Measurements from ENCODE around the gene TTC23.
"Not testable (repeated sequence)": the region's sequence is repeated elsewhere in the genome, so short reads cannot be mapped to it uniquely, and the experiment has no call there.

TTC23 gene

DNA sequence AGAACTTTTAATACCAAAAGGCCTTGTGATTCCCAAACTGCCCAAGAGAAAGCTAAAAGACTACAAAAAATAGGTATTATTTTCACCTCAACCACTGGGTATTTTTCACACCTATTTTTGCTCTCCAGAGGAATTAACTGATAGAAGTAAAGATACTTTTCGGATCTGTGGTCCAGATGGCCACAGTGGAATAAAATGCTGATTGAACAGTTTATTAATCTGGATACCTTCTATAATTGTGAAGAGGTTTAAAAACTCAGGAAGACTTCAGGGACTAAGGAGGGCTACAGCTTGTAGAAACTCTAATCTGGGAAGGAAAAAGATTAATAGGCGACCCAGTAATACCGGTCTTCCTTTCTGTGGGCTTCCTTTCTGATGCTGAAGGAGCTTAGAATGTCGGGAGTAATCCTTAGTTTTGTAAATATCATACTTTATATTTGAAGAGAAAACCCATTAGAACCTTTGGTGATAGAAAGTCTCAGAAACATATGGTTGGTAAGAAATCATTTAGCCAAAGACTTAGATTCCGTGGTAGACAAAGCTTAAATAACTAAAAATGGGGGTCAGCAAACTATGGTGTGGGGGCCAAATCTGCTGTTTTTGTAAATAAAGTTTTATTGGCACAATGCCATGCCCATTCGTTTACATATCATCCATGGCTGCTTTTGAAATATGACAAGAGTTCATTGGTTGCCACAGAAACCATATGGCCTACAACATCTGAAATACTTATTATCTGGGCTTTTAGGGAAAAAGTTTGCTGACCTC lies 47.8 kb downstream of the TTC23 start:
- DNase-seq (ENCODE audit: extremely low read depth in 1 of 2, low read depth in 1 of 2), result no peak

DNA sequence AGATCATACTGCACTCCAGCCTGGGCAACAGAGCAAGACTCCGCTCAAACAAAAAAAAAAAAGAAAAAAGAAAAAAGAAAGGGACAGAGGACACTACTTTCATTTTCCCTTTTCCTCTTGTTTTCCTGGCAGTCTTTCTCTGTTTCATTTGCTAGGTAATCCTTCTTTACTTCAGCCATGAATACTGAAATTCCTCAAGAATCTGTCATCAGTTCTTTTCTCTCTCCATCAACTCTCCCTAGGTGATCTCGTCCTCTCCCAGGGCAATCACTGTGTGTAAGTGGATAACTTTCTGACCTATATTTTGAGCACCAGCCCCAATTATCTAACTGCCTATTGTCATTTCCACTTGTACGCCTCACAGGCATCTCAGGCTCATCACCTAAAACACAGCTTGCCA lies 51.5 kb downstream of the TTC23 start:
- no peak for DNase-seq (ENCODE audit: extremely low read depth in 1 of 2, low read depth in 1 of 2)

DNA sequence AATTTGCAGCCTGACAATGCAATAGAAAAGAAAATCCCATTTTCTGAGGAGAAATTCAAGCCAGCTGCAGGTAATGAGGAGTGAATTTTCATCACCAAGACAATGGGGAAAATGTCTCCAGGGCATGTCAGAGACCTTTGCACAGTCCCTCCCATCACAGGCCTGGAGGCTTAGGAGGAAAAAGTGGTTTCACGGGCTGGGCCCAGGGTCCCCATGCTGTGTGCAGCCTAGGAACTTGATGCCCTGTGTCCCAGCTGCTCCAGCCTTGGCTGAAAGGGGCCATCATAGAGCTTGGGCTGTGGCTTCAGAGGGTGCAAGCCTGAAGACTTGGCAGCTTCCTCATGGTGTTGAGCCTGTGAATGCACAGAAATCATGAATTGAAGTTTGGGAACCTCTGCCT lies 57.2 kb downstream of the TTC23 start:
- not testable (repeated sequence) for DNase-seq (ENCODE audit: extremely low read depth in 1 of 2, low read depth in 1 of 2)

DNA sequence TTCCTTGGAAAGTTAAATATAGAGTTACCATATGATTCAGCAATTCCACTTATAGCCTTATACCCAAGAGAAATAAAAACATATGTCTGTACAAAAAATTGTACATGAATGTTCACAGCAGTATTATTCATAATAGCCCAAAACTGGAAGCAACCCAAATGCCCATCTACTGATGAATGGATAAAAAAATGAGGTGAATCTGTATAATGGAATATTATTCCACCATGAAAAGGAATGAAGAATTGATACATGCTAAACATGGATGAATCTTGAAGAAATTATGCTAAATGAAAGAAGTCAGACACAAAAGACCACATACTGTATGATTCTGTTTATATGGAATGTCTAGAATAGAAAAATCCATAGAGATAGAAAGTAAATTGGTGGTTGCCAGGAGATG lies 61.4 kb downstream of the TTC23 start:
- DNase-seq (ENCODE audit: extremely low read depth in 1 of 2, low read depth in 1 of 2), result no peak

DNA sequence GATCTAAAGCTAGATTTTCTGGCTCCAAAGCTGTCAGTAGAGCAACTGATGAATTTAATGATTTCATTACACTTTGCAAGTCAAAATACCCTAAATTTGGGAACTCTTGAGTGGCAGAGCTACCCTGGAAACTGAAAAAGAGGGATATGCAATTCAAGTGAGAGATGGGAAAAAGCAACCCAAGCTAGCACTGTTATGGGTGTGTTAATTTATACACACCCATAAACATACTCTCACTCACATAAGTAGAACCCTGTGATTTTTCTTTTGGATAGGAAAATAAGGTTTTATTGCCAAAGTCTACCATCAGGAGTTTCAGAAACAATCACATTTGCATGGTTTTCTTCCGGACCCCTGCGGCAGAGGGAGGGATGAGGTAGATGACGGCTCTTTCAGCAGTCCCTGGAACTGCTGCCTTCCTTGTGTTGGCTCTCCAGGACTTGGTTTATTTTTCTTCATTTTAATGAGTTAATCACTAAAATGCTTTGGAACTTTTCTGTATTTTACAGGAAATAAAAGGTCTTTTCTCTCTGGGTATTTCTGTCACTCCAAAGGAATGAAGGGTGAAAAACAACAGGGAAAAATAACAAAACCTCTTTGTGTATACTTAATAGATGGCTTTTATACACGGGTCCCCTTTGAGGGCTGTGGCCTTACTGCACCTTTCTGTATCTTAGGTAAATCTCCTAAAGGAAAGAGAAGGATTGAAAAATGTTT lies 63.8 kb downstream of the TTC23 start:
- no peak for DNase-seq (ENCODE audit: extremely low read depth in 1 of 2, low read depth in 1 of 2)

DNA sequence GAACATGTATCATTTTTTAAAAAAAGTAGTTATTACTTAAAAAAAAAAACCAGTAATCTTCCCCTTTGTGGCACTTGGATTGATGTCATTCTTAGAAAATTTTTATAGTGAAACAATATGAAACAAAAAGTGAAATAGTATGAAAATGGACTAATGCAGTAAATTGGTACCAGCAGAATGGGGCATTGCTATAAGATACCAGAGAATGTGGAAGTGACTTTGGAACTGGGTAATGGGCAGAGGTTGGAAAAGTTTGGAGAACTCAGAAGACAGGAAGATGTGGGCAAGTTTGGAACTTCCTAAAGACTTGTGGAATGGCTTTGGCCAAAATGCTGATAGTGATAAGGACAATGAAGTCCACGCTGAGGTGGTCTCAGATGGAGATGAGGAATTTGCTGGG lies 66.6 kb downstream of the TTC23 start:
- DNase-seq (ENCODE audit: extremely low read depth in 1 of 2, low read depth in 1 of 2), result no peak

DNA sequence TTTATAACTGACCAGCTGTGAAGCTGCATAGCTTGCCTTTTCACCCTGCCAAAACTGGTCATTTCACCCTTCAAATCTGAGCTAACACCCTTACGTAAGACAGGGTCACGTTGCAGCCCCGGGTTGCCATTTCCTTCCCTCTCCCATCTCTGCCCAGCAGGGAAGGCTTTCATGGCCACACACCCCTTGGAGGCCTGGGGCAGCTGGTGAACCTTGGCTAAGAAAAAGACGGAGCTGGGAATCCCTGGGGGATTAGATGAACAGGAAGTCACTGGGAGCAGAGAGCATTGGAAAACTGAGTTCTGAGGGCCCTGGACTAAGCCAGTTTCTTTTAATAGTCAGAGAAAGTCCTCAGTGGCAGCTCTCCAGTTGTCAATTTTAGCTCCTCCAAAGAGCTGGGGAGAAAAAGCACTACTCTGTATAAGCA lies 67.8 kb downstream of the TTC23 start:
- no peak for DNase-seq (ENCODE audit: extremely low read depth in 1 of 2, low read depth in 1 of 2)

DNA sequence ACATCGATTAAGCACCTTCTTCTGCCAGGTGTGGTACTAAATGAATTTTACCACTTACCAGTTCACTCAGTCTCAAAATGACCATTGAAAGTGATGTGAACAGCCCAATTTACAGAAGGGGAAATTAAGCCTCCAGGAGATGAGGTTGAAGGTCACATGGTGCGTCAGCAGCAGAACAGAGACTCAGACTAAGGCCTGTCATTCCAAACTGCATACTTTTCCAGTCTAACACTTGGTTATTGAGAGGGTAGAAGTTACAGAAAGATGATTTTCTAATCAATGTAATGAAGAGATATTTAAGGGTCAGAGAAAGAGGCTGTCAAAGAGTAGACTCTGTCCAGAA lies 68.4 kb downstream of the TTC23 start:
- no peak for DNase-seq (ENCODE audit: extremely low read depth in 1 of 2, low read depth in 1 of 2)

DNA sequence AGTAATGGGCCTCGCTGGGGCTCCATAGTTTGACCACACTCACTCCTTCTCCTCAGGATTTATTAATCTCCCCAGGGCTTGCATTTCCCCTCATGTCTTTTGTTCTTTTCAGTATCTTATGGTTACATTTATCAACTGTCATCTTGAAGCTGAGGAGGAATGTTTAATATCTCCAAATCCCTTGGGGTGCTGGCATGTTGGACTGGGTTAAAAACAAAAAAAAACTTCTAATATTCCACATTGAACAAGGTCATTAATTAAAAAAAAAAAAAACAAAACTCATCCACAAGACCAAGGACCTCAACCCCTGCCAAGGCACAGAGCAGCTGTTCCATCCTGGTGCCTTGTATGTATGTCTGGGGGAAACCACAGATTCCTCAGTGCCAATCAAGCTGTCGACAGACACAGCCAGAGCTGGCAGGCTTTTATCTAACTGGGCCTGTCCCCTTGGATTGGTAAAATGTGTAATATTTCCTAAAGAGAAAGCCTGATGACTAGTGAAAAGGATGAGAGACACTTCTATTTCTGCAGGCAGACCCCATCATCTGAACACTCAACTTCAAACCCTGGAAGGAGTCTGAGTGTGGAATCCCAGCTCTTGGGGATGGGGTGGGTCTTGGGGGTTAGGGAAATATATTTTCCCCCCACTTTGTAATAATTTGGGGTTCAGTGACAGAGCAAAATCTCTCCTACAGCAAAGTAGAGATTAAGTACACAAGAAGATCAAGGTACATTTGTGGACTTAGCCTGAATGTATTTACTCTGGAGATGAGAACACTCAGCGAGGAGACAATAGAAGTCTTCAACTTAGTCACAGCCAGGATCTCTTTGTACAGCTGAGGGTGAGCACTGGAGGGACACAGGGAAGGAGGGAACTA lies 69.1 kb downstream of the TTC23 start:
- no peak for DNase-seq (ENCODE audit: extremely low read depth in 1 of 2, low read depth in 1 of 2)

DNA sequence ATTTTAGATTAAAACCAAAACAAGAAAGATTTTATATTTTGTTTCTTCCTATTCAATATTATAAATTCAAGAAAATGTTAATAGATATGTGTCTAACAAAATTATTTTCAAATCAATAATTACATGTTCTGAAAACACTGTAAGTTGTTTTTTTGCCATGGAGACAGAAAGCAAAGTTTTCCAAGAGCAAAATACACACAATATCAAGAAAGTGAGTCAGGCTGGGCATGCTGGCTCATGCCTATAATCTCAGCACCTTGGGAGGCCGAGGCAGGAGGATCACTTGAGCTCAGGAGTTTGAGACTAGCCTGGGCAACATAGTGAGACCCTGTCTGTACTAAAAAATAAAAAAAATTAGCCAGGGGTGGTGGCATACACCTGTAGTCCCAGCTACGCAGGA lies 71.7 kb downstream of the TTC23 start:
- no peak for DNase-seq (ENCODE audit: extremely low read depth in 1 of 2, low read depth in 1 of 2)

DNA sequence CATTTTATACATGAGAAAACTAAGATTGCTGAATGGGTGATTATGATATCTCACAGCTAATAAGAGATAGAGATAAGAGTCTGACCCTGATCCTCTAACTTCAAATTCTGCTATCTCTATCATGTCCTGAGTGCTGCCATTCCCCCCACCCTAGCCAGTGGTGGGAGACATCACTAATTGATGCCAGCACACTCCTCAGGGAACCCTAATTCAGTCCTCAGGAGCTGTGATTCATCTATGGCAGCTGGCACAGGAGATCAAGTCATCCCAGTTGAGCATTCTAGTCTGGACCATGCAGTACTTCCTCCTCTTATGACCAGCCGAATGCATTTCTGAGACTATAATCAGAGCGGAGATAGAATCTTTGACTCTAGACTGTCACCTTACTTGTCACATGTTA lies 72.6 kb downstream of the TTC23 start:
- no peak for DNase-seq (ENCODE audit: extremely low read depth in 1 of 2, low read depth in 1 of 2)

DNA sequence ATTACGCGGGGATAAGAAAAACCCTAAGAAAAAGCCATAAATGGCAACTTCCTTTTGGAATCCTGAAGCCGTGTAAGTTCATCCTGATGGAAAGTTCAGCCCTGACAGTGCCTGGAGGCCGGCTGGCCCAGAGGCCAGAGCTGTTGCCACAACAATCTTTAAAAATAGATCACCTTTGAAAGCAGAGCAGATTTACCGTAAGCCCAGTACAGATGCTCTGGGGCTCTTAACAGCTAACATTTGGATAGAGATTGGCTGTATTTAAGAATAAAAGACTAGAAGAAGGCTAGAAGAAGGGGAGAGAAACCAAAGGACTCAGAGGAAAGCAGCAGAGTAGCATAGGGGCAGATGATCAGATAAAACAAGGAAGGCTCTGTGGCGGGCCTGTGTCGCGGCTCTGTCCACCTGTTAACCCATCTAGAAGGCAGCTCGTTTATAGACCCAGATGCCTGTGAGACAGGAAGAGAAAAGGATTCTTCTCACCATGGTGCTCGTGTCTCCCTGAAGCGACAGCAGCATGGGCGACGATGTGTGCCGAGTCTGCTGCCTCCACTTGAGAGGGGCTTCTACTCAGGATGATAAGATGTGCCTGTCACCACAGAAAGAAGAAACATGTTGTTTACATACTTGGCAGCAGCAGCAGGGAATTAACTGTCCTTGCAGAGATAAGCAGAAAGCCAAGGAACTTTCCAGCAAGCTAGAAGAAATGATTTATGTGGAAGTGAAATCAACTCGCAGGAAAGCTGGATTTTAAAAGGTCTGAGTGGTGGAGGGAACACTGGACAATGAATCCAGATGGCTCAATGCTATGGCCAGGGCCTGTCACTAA lies 74.6 kb downstream of the TTC23 start:
- no peak for DNase-seq (ENCODE audit: extremely low read depth in 1 of 2, low read depth in 1 of 2)

DNA sequence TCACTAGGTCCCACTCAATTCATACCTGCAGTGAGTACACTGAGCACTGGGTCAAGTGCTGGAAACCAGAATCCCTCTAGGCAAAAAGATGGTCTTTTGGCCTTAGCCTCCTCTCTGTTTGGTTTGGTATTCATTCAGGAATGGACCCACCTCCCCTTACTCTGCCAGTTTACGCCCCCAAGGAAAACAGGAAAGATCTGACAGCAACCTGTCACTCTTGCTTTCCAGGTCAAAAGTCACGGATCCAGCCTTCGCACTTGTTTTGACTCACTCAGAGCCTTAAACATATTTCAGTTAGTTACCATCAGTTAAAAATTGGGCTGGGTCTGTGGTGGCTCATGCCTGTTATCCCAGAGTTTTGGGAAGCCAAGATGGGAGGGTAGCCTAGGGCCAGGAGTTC lies 76.4 kb downstream of the TTC23 start:
- no peak for DNase-seq (ENCODE audit: extremely low read depth in 1 of 2, low read depth in 1 of 2)

DNA sequence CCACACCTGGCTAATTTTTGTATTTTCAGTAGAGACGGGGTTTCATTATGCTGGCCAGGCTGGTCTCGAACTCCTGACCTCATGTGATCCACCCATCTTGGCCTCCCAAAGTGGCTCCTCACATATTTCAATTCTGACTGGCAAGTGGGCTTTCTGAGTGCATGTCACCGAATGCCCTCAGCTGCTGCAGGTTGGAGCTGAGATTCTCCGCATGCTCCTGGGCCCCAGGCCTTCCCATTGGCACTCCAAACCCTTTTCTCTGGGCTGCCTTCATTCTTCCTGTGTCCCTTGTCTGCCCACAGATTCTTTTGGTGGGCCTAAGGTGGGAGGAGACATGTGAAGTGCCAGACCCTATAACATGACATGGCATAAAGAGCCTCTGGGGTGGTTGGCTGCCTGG lies 77.2 kb downstream of the TTC23 start:
- no peak for DNase-seq (ENCODE audit: extremely low read depth in 1 of 2, low read depth in 1 of 2)

DNA sequence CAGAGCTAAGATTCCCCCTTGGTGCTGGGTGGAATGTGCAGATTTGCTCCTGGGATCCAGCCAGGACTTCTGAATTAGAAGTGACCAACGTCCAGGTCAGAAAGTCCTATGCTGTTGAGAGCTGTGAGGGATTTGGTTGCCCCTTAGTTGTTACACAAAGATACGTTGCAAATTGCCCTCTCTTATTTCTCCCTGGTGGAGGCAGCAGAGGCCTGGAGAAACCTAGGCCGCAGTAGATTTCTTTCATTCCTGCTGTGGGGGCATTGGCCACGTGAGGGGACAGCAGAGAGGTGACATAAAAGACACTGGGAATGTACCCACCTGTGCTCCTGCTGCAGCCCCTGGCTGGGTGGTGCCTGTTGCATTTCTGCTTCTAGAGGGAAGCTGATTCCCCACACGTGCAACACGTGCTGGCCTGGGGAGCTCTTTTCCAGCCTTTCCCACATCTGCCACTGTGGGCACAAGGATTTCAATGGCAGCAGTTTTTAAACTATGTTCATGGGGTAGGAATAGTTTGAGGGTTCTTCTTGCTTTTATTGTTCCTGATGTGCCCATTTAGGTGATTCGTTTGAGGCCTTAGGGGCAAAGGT lies 78.8 kb downstream of the TTC23 start:
- no peak for DNase-seq (ENCODE audit: extremely low read depth in 1 of 2, low read depth in 1 of 2)

DNA sequence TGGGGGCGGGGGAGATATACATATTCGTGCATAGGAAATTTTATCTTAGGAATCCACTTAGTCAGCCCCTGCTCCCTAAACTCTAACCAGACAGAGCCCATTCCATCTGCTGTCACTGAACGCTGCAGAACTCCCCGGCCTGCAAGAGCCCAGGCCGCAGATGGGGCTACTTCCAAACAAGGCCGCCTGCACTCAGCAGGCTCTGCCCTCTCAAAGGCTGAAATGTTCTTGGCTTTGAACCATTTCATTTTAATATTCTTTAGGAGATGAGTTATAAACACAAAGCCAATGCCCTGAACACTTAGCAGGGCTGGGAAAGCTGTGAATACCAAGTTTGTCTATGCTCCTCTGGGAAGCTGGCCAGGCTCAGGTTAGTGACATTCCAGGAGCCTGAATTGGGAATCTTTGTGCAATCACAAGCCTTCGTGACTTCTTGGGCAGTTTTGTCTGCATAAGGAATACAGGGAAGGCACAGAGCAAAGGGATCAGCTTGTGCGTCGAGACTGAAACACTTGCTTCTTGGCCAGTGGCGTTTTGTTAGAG lies 79.5 kb downstream of the TTC23 start:
- DNase-seq (ENCODE audit: extremely low read depth in 1 of 2, low read depth in 1 of 2), result no peak

DNA sequence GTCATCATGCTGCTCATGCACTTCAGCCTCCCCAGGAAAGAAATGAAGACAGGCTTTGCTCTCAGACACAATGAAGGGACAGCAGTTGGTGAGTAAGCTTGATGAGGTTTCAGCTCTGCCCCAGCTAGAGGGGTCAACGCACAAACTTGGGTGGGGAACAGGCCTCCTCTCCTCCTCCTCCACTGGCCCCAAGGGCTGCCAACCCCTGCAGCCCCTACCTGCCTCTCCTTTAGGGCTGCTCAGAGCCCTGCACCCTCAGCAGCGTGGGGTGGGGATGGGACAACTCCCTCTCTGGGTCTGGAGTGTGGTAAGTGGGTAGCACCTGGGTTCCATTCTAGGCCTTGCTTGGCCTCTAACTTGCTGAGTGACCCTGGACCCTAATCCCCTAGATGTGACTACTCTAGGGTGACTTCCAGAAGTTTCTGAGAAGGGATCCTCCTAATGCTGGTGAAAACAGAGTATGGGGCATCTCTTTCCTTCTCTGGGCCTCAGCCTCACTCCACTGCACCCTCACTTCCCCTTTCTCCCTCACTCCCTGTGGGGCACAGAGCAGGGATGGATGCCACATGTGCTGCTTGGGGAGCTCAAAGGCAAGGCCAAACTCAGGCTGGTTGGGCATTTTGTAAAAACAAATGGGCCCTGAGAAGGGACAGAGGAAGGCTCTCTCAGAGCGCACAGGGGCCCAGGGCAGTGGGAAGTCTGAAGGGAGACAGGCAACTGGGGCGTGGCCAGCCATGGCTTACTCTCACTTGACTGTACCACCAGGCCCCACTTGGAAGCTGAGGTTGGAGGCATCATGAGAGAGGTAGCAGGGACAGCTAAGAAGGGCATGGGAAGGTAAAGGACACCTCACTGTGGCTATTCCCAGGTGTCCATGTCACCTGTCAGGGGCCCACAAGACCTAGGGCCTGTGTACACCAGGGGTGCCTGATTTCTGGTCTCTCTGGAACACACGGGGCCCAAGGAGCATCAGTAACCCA lies 80.5 kb downstream of the TTC23 start:
- no peak for DNase-seq (ENCODE audit: extremely low read depth in 1 of 2, low read depth in 1 of 2)

DNA sequence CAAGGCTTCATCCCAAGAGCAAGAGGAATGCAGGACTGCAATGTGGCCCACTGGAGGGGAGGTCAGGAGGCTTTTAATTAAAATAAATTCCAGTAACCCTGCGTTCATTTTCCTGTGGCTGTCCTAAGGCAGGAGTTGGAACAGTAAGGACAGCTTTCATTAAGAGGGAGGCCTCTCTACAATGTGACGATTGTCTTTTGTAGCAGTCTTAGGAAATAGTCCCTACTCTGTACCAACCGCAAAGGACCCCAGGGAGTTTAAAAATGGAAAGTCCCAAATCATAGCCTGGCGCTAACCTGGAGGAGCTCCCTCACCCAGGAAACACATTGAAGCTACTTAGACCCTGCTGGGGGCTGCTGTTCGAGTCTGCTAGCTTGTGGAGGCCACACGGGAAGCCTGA lies 81.7 kb downstream of the TTC23 start:
- no peak for DNase-seq (ENCODE audit: extremely low read depth in 1 of 2, low read depth in 1 of 2)

DNA sequence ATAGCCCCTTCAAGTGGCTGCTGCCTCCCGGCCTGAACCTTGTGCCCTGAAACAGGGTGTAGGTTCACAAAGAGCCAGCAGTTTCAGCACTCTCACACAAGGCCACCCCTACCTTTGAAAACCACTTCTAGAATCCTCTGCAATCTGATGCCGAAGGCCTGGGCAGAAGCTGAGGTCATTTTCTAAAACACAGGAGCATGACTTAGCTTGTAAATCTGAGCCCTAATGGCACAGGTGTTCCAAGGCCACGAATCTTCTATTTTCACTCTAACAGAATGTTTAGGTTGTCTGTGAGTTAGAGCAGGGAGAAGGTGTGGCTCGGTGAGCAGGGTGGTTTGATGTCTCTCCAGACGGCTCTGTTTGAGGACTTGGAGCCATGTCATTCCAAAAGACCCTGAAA lies 82.2 kb downstream of the TTC23 start:
- no peak for DNase-seq (ENCODE audit: extremely low read depth in 1 of 2, low read depth in 1 of 2)

Data from activated CD8-positive, alpha-beta memory T cell treated with anti-CD3 and anti-CD28 coated beads for 1 hour (primary cell).